Neural crest cell (in vitro differentiated cells): Measurements from ENCODE around the gene RNF5. TPM values are rescaled to one million over a fixed set of nuclear protein-coding genes. Genes with fewer than 3 reads are reported as not detected.

Experiments used
- DNase-seq: peaks from one replicate; pipeline ENCODE4 v3.0.0; 2021; ENCODE audit warnings: low read depth, mixed read lengths, low spot score
- H3K27ac Mint-ChIP-seq: one replicate; pipeline ENCODE4 v1.8.0; 2021; ENCODE audit warnings: mild to moderate bottlenecking, mixed read lengths; ENCODE audit not compliant: unreplicated experiment
- H3K27me3 Mint-ChIP-seq: 2 replicates; pipeline ENCODE4 v1.8.0; 2021; ENCODE audit warnings: low read depth, mild to moderate bottlenecking, mixed read lengths
- H3K36me3 Mint-ChIP-seq: 2 replicates; pipeline ENCODE4 v1.8.0; 2021; ENCODE audit warnings: low read depth, mild to moderate bottlenecking, mixed read lengths
- H3K4me1 Mint-ChIP-seq: 2 replicates; pipeline ENCODE4 v1.8.0; 2021; ENCODE audit warnings: mixed read lengths
- H3K4me3 Mint-ChIP-seq: one replicate; pipeline ENCODE4 v1.8.0; 2021; ENCODE audit warnings: mild to moderate bottlenecking, mixed read lengths
- H3K9me3 Mint-ChIP-seq: 2 replicates; pipeline ENCODE4 v1.8.0; 2021; ENCODE audit warnings: mixed read lengths
- CTCF ChIP-seq: fragments of 200-600 bp; sonication (generic); conservative IDR thresholded peaks from 2 replicates; pipeline ENCODE4 v1.5.0; 2021; ENCODE audit warnings: antibody characterized with exemption, mild to moderate bottlenecking
- total RNA-seq: library from RNA; stranded (reverse); gene quantifications from 2 replicates; pipeline ENCODE4 v1.2.1, GENCODE V29; 2021

Gene RNF5
- total RNA-seq, 1 donor from 2014 or later: 60.2 TPM

GRCh38 chr6:32215617-32216016, 37.4 kb downstream of the RNF5 start:
- no peak for TF ChIP-seq CTCF
- DNase-seq: no peak
- Mint-ChIP-seq H3K9me3 (no peaks in the 10 kb centered on the region), H3K27ac (no peak overlapping the region), H3K36me3 (no peaks in the 10 kb centered on the region), H3K27me3 (no peaks in the 10 kb centered on the region), H3K4me3 (no peak overlapping the region), H3K4me1 (no peaks in the 10 kb centered on the region)

DNA sequence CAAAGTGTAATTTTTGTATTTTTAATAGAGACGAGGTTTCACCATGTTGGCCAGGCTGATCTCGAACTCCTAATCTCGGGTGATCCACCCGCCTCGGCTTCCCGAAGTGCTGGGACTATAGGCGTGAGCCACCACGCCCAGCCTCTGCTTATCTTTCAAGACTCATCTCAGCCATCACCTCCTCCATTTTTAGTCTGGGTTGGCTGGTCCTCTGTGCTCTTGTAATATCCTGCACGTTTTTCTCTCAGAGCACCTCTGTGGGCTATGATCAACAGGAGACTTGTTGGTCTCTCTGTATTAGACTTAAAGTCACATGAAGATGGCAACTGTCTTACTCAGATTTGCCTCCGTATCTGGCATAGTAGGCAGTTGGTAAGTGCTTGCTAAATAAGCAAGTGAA, 38.1 kb downstream of the RNF5 start:
- H3K27me3 Mint-ChIP-seq: no peaks in the 10 kb centered on the region
- H3K9me3 Mint-ChIP-seq: no peaks in the 10 kb centered on the region
- no peak for DNase-seq
- no peak for TF ChIP-seq CTCF
- no peaks in the 10 kb centered on the region for H3K4me1 Mint-ChIP-seq
- H3K27ac Mint-ChIP-seq: no peak overlapping the region
- no peak overlapping the region for H3K4me3 Mint-ChIP-seq
- no peaks in the 10 kb centered on the region for H3K36me3 Mint-ChIP-seq

DNA sequence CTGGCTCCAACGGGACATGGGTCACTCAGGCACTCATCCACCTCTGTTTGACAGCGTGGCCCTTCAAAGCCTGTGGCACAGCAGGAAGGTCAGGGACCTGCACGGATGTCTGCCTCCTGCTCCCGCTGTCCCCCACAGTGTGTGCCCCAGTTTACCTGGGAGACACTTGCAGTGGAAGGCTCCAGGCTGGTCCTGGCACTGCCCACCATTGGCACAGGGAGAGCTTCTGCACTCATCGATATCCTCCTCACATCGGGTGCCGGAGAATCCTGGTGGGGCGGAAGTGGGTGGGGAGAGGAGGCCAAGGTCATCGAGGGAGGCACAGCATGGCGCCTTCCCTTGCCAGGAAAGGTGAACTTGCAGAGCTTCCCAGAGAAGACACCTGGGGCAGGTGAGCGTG, 38.8 kb downstream of the RNF5 start:
- Mint-ChIP-seq H3K4me3 (no peak overlapping the region), H3K27me3 (no peaks in the 10 kb centered on the region), H3K36me3 (no peaks in the 10 kb centered on the region), H3K4me1 (no peaks in the 10 kb centered on the region), H3K9me3 (no peaks in the 10 kb centered on the region), H3K27ac (peak overlapping the region; percentile 30)
- DNase-seq: no peak
- TF ChIP-seq CTCF: no peak

- Mint-ChIP-seq H3K4me1 (peaks cover 1% of the 10 kb centered on the region), H3K4me3 (no peak overlapping the region), H3K27ac (no peak overlapping the region), H3K36me3 (no peaks in the 10 kb centered on the region), H3K9me3 (no peaks in the 10 kb centered on the region), H3K27me3 (no peaks in the 10 kb centered on the region)
- no peak for TF ChIP-seq CTCF
- no peak for DNase-seq
Observed at GRCh38 chr6:32218167-32218566, 40.0 kb downstream of the RNF5 start.

DNA sequence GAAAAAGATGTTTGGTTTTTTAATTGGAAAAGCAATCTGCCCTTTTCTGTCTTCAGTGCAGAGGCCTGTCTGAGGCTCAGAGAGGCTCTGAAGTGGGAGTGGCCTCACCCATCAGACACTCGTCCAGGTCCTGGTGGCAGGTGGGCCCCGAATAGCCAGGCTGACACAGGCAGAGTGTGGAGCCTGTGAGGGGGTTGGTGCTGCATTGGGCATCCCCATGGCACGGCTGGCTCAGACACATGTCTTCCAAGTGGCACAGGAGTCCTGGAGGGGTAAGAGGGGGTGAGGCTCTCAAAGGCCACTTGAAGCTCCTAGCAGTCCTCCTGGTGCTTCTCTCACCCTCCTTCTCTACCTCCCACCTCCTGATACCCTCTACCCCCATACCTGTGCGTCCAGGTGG, 41.8 kb downstream of the RNF5 start:
- Mint-ChIP-seq H3K4me1 (peaks cover 9% of the 10 kb centered on the region), H3K36me3 (no peaks in the 10 kb centered on the region), H3K27ac (no peak overlapping the region), H3K9me3 (no peaks in the 10 kb centered on the region), H3K27me3 (no peaks in the 10 kb centered on the region), H3K4me3 (no peak overlapping the region)
- DNase-seq: no peak
- no peak for TF ChIP-seq CTCF
